Measurements from ENCODE around the gene FBXO42. TPM values are rescaled to one million over a fixed set of nuclear protein-coding genes. Genes with fewer than 3 reads are reported as not detected.

Gene FBXO42
- total RNA-seq, 2 experiments from 2014 or later, result 14.3 to 14.9 TPM

DNA sequence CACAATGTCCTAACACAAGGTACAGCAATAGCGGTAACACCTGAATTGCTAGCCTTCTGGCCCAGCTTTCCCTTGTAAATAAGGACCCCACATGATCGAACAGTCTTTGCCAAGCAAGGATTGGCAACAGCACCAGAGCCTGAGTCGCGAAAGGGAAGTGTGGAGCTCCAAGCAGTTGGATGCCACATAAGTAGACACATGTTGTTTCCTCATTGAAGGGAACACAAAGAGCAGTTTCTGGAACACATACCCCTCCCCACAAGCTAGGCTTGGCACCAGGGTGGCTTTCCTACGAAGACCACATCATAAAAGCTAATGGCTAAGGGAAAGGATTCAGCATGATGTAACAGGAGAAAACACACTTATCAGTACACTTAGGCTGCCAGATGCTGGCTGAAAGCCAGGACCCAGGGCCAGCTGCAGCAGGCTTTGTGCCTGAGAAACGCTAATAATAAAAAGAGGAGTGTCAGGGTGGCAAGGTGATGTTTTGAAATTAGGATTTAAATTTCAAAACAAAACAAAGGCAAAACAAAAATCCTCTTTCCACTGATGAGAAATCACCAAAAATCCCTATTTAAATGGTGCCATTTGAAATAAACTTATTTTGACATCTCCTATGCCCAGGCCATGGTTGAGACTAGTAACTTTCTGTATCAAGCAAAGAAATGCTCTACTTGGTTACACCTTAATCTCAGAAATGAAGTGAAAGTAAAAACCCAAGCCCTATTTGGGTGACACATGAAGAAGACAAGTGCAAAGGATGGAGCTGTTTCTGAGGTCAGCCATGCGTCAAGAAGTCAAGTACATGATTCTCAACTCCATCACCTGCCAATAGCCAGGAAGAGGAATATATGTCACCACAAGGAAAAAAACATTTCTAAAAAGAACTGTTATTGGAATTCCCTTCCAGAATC is 103.4 kb downstream of the FBXO42 start:
- Mint-ChIP-seq H3K36me3 (ENCODE audit: low read depth) (peaks cover 52% of the 10 kb centered on the region), H3K9me3 (no peaks in the 10 kb centered on the region), H3K4me1 (ENCODE audit: low read depth) (peaks cover 27% of the 10 kb centered on the region), H3K27me3 (no peaks in the 10 kb centered on the region), H3K27ac (peak overlapping the region; percentile 78), H3K4me3 (no peak overlapping the region)
- ATAC-seq (ENCODE audit: poor library complexity) (no peak), DNase-seq (no peak)
- peaks cover 11% of the 10 kb centered on the region for H3K4me1 ChIP-seq (ENCODE audit: insufficient read depth, low read length)
- no peak overlapping the region for H3K4me3 ChIP-seq (ENCODE audit: low read length)
- peak overlapping the region in 1 of 2 donors; percentile 3 for H3K27ac ChIP-seq (ENCODE audit: low read depth in 1 of 2, low read length in 2 of 2)
- peaks cover 56% of the 10 kb centered on the region for H3K36me3 ChIP-seq (ENCODE audit: insufficient read depth, low read length)
- intact Hi-C loops (cut with DNase I, micrococcal nuclease), result no loop called here
- no peaks in the 10 kb centered on the region for H3K27me3 ChIP-seq (ENCODE audit: control insufficient read depth in 1 of 2, insufficient read depth in 2 of 2, low read length in 2 of 2)
- TF ChIP-seq, protein P1, sequence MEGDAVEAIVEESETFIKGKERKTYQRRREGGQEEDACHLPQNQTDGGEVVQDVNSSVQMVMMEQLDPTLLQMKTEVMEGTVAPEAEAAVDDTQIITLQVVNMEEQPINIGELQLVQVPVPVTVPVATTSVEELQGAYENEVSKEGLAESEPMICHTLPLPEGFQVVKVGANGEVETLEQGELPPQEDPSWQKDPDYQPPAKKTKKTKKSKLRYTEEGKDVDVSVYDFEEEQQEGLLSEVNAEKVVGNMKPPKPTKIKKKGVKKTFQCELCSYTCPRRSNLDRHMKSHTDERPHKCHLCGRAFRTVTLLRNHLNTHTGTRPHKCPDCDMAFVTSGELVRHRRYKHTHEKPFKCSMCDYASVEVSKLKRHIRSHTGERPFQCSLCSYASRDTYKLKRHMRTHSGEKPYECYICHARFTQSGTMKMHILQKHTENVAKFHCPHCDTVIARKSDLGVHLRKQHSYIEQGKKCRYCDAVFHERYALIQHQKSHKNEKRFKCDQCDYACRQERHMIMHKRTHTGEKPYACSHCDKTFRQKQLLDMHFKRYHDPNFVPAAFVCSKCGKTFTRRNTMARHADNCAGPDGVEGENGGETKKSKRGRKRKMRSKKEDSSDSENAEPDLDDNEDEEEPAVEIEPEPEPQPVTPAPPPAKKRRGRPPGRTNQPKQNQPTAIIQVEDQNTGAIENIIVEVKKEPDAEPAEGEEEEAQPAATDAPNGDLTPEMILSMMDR (IDR thresholded peaks at IDR 0.05), result no peak
- POLR2A ChIA-PET, result interaction anchor here (1.1 kb wide), 1 partner anchor 12 kb away, joined by 3 read pairs; the partner anchor contains the start of gene CPLANE2
- no peaks in the 10 kb centered on the region for H3K9me3 ChIP-seq (ENCODE audit: control insufficient read depth in 1 of 2, insufficient read depth in 1 of 2, low read length in 2 of 2)
- CTCF ChIA-PET, result interaction anchor here (0.9 to 2.0 kb wide), 3 partner anchors 13 to 170 kb away, joined by 3 to 5 read pairs (median 4); no protein-coding TSS in a partner anchor

DNA sequence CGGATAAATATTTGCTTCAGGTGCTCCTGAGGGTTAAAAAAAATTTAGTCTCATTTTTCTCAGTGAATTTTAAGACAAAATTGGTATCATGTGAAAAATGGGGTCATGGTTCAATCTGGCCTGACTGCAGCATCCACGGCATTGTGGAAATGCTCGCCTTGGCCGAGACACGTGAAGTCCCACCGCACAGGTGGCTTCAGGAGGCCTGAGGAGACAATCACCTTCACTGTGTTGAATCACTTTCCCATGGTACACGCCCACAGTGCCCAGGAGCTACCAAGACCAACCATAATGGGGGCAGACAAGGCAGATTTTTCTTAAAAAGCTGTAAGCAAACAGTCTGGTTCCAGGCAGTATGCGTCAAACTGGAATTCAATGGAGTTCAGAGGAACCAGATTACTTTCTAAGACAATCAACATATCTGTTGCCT is 104.3 kb downstream of the FBXO42 start:
- ATAC-seq (ENCODE audit: poor library complexity), result no peak
- Mint-ChIP-seq H3K36me3 (ENCODE audit: low read depth) (peaks cover 44% of the 10 kb centered on the region), H3K27ac (no peak overlapping the region), H3K27me3 (no peaks in the 10 kb centered on the region), H3K4me3 (no peak overlapping the region), H3K4me1 (ENCODE audit: low read depth) (peaks cover 27% of the 10 kb centered on the region), H3K9me3 (no peaks in the 10 kb centered on the region)
- Histone ChIP-seq H3K4me3 (ENCODE audit: low read length) (no peak overlapping the region), H3K36me3 (ENCODE audit: insufficient read depth, low read length) (peaks cover 49% of the 10 kb centered on the region), H3K4me1 (ENCODE audit: insufficient read depth, low read length) (peaks cover 11% of the 10 kb centered on the region), H3K27me3 (ENCODE audit: control insufficient read depth in 1 of 2, insufficient read depth in 2 of 2, low read length in 2 of 2) (no peaks in the 10 kb centered on the region), H3K27ac (ENCODE audit: low read depth in 1 of 2, low read length in 2 of 2) (no peak overlapping the region), H3K9me3 (ENCODE audit: control insufficient read depth in 1 of 2, insufficient read depth in 1 of 2, low read length in 2 of 2) (no peaks in the 10 kb centered on the region)
- intact Hi-C loops (cut with DNase I, micrococcal nuclease), result no loop called here
- DNase-seq, result no peak
- ChIA-PET POLR2A (interaction anchor here (1.1 kb wide), 1 partner anchor 11 kb away, joined by 3 read pairs; the partner anchor contains the start of gene CPLANE2), CTCF (interaction anchor here (1.5 to 2.0 kb wide), 2 partner anchors 166 to 169 kb away, joined by 3 to 4 read pairs; no protein-coding TSS in a partner anchor)
- TF ChIP-seq, protein P1 (IDR thresholded peaks at IDR 0.05), result no peak

DNA sequence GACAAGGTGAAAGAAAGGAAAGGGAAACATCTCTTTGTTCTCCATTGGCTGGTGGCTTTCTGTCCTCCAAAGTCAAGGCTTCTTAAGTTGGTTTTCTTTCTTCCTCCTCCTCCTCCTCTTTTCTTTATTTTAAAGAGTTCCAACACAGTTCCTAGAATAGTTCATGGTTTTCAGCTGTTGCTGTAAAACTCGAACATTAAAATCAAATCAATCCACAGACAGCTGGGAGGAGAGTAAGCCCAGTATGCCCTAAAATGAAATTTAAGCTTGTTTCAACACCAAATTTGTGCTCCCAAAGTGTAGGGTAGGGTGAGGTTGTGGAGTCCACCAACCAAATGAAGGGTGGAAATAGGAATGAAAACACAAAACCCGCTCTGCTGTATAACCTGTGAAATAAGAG is 104.8 kb downstream of the FBXO42 start:
- CTCF ChIA-PET, result interaction anchor here (1.5 to 2.0 kb wide), 2 partner anchors 165 to 169 kb away, joined by 3 to 4 read pairs; no protein-coding TSS in a partner anchor
- Mint-ChIP-seq H3K36me3 (ENCODE audit: low read depth) (peaks cover 38% of the 10 kb centered on the region), H3K4me3 (no peak overlapping the region), H3K27me3 (no peaks in the 10 kb centered on the region), H3K4me1 (ENCODE audit: low read depth) (peaks cover 26% of the 10 kb centered on the region), H3K9me3 (no peaks in the 10 kb centered on the region), H3K27ac (no peak overlapping the region)
- Histone ChIP-seq H3K4me3 (ENCODE audit: low read length) (no peak overlapping the region), H3K27ac (ENCODE audit: low read depth in 1 of 2, low read length in 2 of 2) (no peak overlapping the region), H3K4me1 (ENCODE audit: insufficient read depth, low read length) (peaks cover 11% of the 10 kb centered on the region), H3K27me3 (ENCODE audit: control insufficient read depth in 1 of 2, insufficient read depth in 2 of 2, low read length in 2 of 2) (no peaks in the 10 kb centered on the region), H3K9me3 (ENCODE audit: control insufficient read depth in 1 of 2, insufficient read depth in 1 of 2, low read length in 2 of 2) (no peaks in the 10 kb centered on the region), H3K36me3 (ENCODE audit: insufficient read depth, low read length) (peaks cover 43% of the 10 kb centered on the region)
- DNase-seq, result no peak
- ATAC-seq (ENCODE audit: poor library complexity), result no peak
- intact Hi-C loops (cut with DNase I, micrococcal nuclease), result no loop called here
- POLR2A ChIA-PET, result no interaction called here
- TF ChIP-seq, protein P1 (IDR thresholded peaks at IDR 0.05), result no peak

Measured in CD4-positive, alpha-beta T cell (primary cell).